HEK293 (cell line): ENCODE measurements around the gene LRP1B.

Experiments used
- CTCF ChIA-PET: fragments of 350-600 bp; formaldehyde crosslinking; extraction: SDS; loops from one replicate; lab custom pipeline; 2021; ENCODE audit warnings: antibody characterized with exemption; lab: Yijun Ruan, JAX
- POLR2A ChIA-PET: fragments of 300-600 bp; formaldehyde crosslinking; extraction: SDS; loops from one replicate; lab custom pipeline; 2020; ENCODE audit warnings: antibody characterized with exemption, inconsistent platforms; lab: Yijun Ruan, JAX
- H3K27ac ChIP-seq: fragments of 200-500 bp; sonication (Bioruptor generic); 2 replicates; pipeline ENCODE4 v1.5.1; 2014; ENCODE audit warnings: low read depth, low read length, control low read depth, inconsistent platforms; ENCODE audit errors: extremely low read depth
- H3K36me3 ChIP-seq, 2 experiments: fragments of 200-500 bp in 1 of 2; sonication (Bioruptor generic) in 1 of 2; 1 replicate in 1 of 2; 2 replicates in 1 of 2; pipeline ENCODE4 v1.5.1; 2014 to 2017; ENCODE audit warnings: inconsistent platforms in 2 of 2, low read length in 2 of 2; ENCODE audit not compliant: control insufficient read depth in 2 of 2, insufficient read depth in 1 of 2
- H3K4me1 ChIP-seq: fragments of 200-500 bp; sonication (Bioruptor generic); 2 replicates; pipeline ENCODE4 v1.5.1; 2014; ENCODE audit warnings: mild to moderate bottlenecking, low read length, inconsistent platforms; ENCODE audit not compliant: control insufficient read depth, insufficient read depth
- H3K4me3 ChIP-seq: 2 replicates; pipeline ENCODE4 v1.5.1; 2011; ENCODE audit warnings: low read depth, mild to moderate bottlenecking, control low read depth, low read length, moderate library complexity
- H3K9me3 ChIP-seq: fragments of 200-500 bp; sonication (Bioruptor generic); 2 replicates; pipeline ENCODE4 v1.5.1; 2014; ENCODE audit warnings: low read depth, low read length, inconsistent platforms; ENCODE audit not compliant: control insufficient read depth, insufficient read depth
- GLI2 ChIP-seq: fragments of 450-650 bp; formaldehyde crosslinking; IDR thresholded peaks from 2 replicates; pipeline ENCODE4; 2017; ENCODE audit warnings: missing biosample characterization, missing genetic modification characterization, low read depth, borderline replicate concordance
- GLI4 ChIP-seq: fragments of 450-650 bp; formaldehyde crosslinking; IDR thresholded peaks from 2 replicates; pipeline ENCODE4 v1.5.1; 2016; ENCODE audit warnings: missing biosample characterization, missing genetic modification characterization
- IKZF3 ChIP-seq: fragments of 450-650 bp; IDR thresholded peaks from 2 replicates; pipeline ENCODE4 v1.5.0; 2018; ENCODE audit warnings: missing biosample characterization, mild to moderate bottlenecking, missing genetic modification characterization, moderate library complexity
- KLF1 ChIP-seq: fragments of 450-650 bp; formaldehyde crosslinking; IDR thresholded peaks from 2 replicates; pipeline ENCODE4 v1.5.1; 2016; ENCODE audit warnings: missing biosample characterization, missing genetic modification characterization
- RBAK ChIP-seq: fragments of 450-650 bp; formaldehyde crosslinking; IDR thresholded peaks from 2 replicates; pipeline ENCODE4 v1.5.1; 2016; ENCODE audit warnings: missing biosample characterization, missing genetic modification characterization
- REPIN1 ChIP-seq: fragments of 450-650 bp; formaldehyde crosslinking; IDR thresholded peaks from 2 replicates; pipeline ENCODE4 v1.5.1; 2017; ENCODE audit warnings: missing biosample characterization, missing genetic modification characterization, low read depth
- ZBTB6 ChIP-seq: fragments of 450-650 bp; formaldehyde crosslinking; IDR thresholded peaks from 2 replicates; pipeline ENCODE4 v1.5.1; 2017; ENCODE audit warnings: missing biosample characterization, missing genetic modification characterization
- ZFHX2 ChIP-seq: fragments of 450-650 bp; formaldehyde crosslinking; conservative IDR thresholded peaks from 2 replicates; pipeline ENCODE4 v1.5.1; 2016; ENCODE audit warnings: missing biosample characterization, missing genetic modification characterization
- ZFP69B ChIP-seq: fragments of 450-650 bp; formaldehyde crosslinking; IDR thresholded peaks from 2 replicates; pipeline ENCODE4 v1.5.1; 2016; ENCODE audit warnings: missing biosample characterization, missing genetic modification characterization
- ZNF174 ChIP-seq: fragments of 450-650 bp; formaldehyde crosslinking; IDR thresholded peaks from 2 replicates; pipeline ENCODE4 v1.5.0; 2017; ENCODE audit warnings: missing biosample characterization, mild to moderate bottlenecking, missing genetic modification characterization
- ZNF266 ChIP-seq: fragments of 450-650 bp; formaldehyde crosslinking; IDR thresholded peaks from 2 replicates; pipeline ENCODE4 v1.5.1; 2016; ENCODE audit warnings: missing biosample characterization, missing genetic modification characterization, low read depth
- ZNF324 ChIP-seq: fragments of 450-650 bp; formaldehyde crosslinking; IDR thresholded peaks from 2 replicates; pipeline ENCODE4 v1.5.1; 2016; ENCODE audit warnings: missing biosample characterization, missing genetic modification characterization
- ZNF426 ChIP-seq: fragments of 450-650 bp; formaldehyde crosslinking; IDR thresholded peaks from 2 replicates; pipeline ENCODE4 v1.5.1; 2017; ENCODE audit warnings: missing biosample characterization, missing genetic modification characterization, mild to moderate bottlenecking, inconsistent platforms, moderate library complexity
- ZNF433 ChIP-seq: fragments of 450-650 bp; formaldehyde crosslinking; IDR thresholded peaks from 2 replicates; pipeline ENCODE4 v1.5.1; 2016; ENCODE audit warnings: missing biosample characterization, missing genetic modification characterization, low read depth
- ZNF510 ChIP-seq: fragments of 450-650 bp; formaldehyde crosslinking; IDR thresholded peaks from 2 replicates; pipeline ENCODE4 v1.5.1; 2018; ENCODE audit warnings: mild to moderate bottlenecking, missing genetic modification characterization, missing biosample characterization; ENCODE audit not compliant: insufficient replicate concordance
- ZNF558 ChIP-seq: fragments of 450-650 bp; formaldehyde crosslinking; IDR thresholded peaks from 2 replicates; pipeline ENCODE4 v1.5.1; 2016; ENCODE audit warnings: missing biosample characterization, missing genetic modification characterization
- ZNF571 ChIP-seq: fragments of 450-650 bp; formaldehyde crosslinking; IDR thresholded peaks from 2 replicates; pipeline ENCODE4 v1.5.0; 2017; ENCODE audit warnings: missing biosample characterization, missing genetic modification characterization
- ZNF626 ChIP-seq: fragments of 450-650 bp; sonication (Bioruptor Pico); formaldehyde crosslinking; IDR thresholded peaks from 2 replicates; pipeline ENCODE4 v1.5.1; 2018; ENCODE audit warnings: missing biosample characterization, missing genetic modification characterization, inconsistent platforms
- ZNF843 ChIP-seq: fragments of 450-650 bp; formaldehyde crosslinking; IDR thresholded peaks from 2 replicates; pipeline ENCODE4 v1.5.1; 2016; ENCODE audit warnings: missing biosample characterization, missing genetic modification characterization
- ZSCAN30 ChIP-seq: fragments of 450-650 bp; IDR thresholded peaks from 2 replicates; pipeline ENCODE4 v1.5.1; 2018; ENCODE audit warnings: missing biosample characterization, mild to moderate bottlenecking, missing genetic modification characterization, moderate library complexity
- ZSCAN4 ChIP-seq: fragments of 450-650 bp; formaldehyde crosslinking; IDR thresholded peaks from 2 replicates; pipeline ENCODE4 v1.5.1; 2017; ENCODE audit warnings: missing biosample characterization, missing genetic modification characterization
- ZXDB ChIP-seq: fragments of 450-650 bp; formaldehyde crosslinking; IDR thresholded peaks from 2 replicates; pipeline ENCODE4 v1.5.1; 2016; ENCODE audit warnings: missing biosample characterization, missing genetic modification characterization
- TF ChIP-seq, protein P1 (sequence below): fragments of 450-650 bp; formaldehyde crosslinking; IDR thresholded peaks from 2 replicates; pipeline ENCODE4 v1.5.1; 2016; ENCODE audit warnings: missing biosample characterization, missing genetic modification characterization

The LRP1B gene

DNA sequence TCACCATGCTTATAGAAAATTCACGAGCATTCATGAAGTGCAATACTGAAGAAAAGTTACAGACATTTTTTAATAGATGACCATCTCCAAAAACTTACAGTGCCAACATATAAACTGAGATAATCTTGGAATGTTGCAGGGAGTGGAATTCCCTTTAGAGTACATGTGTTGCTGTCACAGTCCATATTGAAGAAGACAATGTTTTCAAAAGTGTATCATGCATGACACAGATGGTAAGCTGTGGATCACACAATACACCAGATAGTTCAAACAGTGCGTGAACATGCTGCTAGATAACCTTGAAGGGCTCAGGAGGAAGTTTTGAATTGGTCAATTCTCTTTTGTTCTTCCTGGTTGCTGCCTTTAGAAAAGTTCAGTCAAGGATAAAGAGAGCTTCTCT lies 1706.3 kb downstream of the LRP1B start:
- Histone ChIP-seq H3K27ac (no peak overlapping the region), H3K9me3 (no peaks in the 10 kb centered on the region), H3K4me3 (no peak overlapping the region), H3K4me1 (no peaks in the 10 kb centered on the region), H3K36me3 (no peaks in the 10 kb centered on the region)
- ChIA-PET POLR2A (no interaction called here), CTCF (no interaction called here)
- TF ChIP-seq ZSCAN30 (tag by site-specific recombination) (no peak), ZNF571 (tag by site-specific recombination) (no peak), ZBTB6 (tag by site-specific recombination) (no peak)

GRCh38 chr2:140422759-140423158 lies 1708.1 kb downstream of the LRP1B start:
- TF ChIP-seq ZNF843 (tag by site-specific recombination): no peak
- no peak for TF ChIP-seq ZNF426 (tag by site-specific recombination)
- no peak for TF ChIP-seq ZNF626 (tag by site-specific recombination)
- TF ChIP-seq GLI4 (tag by site-specific recombination): no peak
- TF ChIP-seq GLI2 (tag by site-specific recombination): no peak
- no peak for TF ChIP-seq ZNF266 (tag by site-specific recombination)
- TF ChIP-seq ZSCAN4 (tag by site-specific recombination): no peak
- TF ChIP-seq ZFP69B (tag by site-specific recombination): no peak
- no peak for TF ChIP-seq ZNF174 (tag by site-specific recombination)
- no peak for TF ChIP-seq ZFHX2 (tag by site-specific recombination)
- no peak for TF ChIP-seq ZNF558
- no peak for TF ChIP-seq IKZF3 (tag by site-specific recombination)
- no peak for TF ChIP-seq RBAK
- no peak for TF ChIP-seq ZXDB (tag by site-specific recombination)
- no peak for TF ChIP-seq KLF1 (tag by site-specific recombination)
- no peak for TF ChIP-seq ZNF510 (tag by site-specific recombination)
- no peak for TF ChIP-seq REPIN1 (tag by site-specific recombination)
- TF ChIP-seq, protein P1, sequence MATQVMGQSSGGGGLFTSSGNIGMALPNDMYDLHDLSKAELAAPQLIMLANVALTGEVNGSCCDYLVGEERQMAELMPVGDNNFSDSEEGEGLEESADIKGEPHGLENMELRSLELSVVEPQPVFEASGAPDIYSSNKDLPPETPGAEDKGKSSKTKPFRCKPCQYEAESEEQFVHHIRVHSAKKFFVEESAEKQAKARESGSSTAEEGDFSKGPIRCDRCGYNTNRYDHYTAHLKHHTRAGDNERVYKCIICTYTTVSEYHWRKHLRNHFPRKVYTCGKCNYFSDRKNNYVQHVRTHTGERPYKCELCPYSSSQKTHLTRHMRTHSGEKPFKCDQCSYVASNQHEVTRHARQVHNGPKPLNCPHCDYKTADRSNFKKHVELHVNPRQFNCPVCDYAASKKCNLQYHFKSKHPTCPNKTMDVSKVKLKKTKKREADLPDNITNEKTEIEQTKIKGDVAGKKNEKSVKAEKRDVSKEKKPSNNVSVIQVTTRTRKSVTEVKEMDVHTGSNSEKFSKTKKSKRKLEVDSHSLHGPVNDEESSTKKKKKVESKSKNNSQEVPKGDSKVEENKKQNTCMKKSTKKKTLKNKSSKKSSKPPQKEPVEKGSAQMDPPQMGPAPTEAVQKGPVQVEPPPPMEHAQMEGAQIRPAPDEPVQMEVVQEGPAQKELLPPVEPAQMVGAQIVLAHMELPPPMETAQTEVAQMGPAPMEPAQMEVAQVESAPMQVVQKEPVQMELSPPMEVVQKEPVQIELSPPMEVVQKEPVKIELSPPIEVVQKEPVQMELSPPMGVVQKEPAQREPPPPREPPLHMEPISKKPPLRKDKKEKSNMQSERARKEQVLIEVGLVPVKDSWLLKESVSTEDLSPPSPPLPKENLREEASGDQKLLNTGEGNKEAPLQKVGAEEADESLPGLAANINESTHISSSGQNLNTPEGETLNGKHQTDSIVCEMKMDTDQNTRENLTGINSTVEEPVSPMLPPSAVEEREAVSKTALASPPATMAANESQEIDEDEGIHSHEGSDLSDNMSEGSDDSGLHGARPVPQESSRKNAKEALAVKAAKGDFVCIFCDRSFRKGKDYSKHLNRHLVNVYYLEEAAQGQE (tag by site-specific recombination): no peak
- no peak for TF ChIP-seq ZNF324 (tag by site-specific recombination)
- TF ChIP-seq ZNF433 (tag by site-specific recombination): no peak
- CTCF ChIA-PET: interaction anchor here (0.5 kb wide), 1 partner anchor 666 kb away, joined by 4 read pairs; no protein-coding TSS in a partner anchor
- POLR2A ChIA-PET: no interaction called here
- no peak overlapping the region for H3K4me3 ChIP-seq
- no peaks in the 10 kb centered on the region for H3K36me3 ChIP-seq
- no peaks in the 10 kb centered on the region for H3K9me3 ChIP-seq
- no peaks in the 10 kb centered on the region for H3K4me1 ChIP-seq
- H3K27ac ChIP-seq: no peak overlapping the region
